GM21825 (cell line): Measurements from ENCODE around the gene PRRG1.
"Not testable (repeated sequence)": the region's sequence is repeated elsewhere in the genome, so short reads cannot be mapped to it uniquely, and the experiment has no call there.

Experiments used
- ATAC-seq: cut with Tn5 transposase; IDR thresholded peaks from one replicate; pipeline ENCODE4 v1.9.1; 2021; ENCODE audit warnings: mild to moderate bottlenecking, moderate library complexity; ENCODE audit not compliant: unreplicated experiment

PRRG1 gene

GRCh38 chrX:37349221-37350033 is at the start of gene PRRG1:
Gene PRRG1 (plus strand): TSS chrX:37349364. CDS start chrX:37406250, 56,886 bp downstream.
- ATAC-seq, result no peak

DNA sequence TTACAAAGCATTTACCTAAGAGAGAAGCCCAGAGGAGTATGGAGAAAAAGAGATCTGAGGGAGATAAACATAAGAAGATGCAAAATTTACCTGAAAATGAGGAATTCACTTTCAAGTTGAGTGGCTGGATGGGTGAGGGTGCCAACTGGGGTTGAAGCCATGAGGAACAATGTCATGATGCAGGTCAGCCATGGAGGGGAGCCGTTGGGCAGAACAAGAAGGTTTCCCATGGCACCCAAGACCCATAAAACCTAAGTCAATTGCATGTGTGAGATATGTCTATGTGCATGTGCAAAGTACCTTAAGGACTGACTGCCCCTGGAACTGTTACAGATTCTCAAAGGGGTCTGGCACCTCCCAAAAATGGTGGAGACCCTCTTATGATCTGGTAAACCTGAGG is 46.6 kb upstream of the PRRG1 start:
- ATAC-seq, result no peak

- not testable (repeated sequence) for ATAC-seq
These were observed 43.9 kb upstream of the PRRG1 start for GRCh38 chrX:37305238-37305637.

DNA sequence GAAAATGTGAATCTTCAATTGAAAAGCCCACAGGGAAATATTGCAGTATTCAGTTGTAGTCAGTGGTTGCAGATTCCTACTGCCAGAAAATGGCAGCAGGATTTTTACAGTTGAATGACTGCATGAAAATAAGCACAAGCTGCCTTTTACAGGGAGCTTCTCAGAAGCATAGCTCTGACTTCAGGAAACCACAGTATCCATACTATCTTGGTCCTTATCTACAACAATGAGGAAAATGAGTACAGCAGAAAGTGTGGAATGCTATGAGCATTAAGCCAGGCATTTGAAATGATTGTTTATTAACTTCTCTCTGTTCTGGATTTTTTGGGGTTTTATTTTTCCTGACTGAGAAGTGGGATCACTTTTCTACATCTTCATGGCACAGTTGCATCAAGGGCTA is 34.6 kb upstream of the PRRG1 start:
- ATAC-seq, result no peak

DNA sequence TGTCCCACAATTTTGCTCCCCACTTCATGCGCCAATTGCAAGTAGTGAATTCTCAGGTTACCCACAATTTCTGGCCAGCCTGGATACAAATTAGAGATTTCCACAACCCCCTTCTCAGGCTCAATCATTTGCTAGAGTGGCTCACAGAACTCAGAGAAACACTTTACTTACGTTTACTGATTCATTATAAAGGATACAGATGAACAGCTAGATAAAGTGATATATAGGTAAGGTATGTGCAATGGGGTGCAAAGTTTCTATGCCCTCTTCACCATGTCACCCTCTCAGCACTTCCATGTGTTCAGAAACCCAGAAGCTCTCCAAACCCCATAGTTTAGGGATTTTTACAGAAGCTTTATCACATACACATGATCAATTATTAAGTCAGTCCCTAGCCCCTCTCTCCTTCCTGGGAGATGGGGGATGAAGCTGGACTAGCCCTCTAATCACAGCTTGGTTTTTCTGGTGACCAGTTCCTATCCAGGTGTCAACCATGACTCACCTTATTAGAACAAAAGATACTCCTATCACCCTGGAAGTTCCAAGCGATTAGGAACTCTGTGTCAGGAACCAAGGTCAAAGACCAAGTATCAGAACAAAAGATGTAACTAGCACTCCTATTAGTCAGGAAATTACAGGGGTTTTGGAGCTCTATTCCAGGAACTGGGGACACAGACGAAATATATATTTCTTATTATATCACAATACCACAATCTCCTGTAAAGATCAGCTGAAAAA is 33.5 kb upstream of the PRRG1 start:
- no peak for ATAC-seq

GRCh38 chrX:37320541-37321203 is 28.5 kb upstream of the PRRG1 start:
- ATAC-seq, result no peak

DNA sequence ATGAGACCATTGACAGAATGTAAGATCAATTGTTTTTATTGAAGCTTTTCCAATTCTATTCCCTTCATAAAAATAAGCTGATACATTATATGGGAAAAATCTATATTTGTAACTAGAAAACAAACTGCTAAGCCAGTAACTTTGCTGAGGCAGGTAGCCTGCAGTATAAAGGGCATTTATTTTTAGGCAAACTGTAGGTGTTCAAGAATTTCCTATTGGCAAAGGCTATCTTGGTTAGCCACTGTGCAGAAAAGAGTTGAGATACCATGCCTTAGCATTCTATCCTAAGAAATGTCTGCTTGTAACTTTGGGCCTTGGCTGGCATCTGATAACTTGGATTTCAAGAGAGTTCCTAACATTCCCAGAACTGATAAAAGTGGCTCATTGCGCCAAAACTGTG is 18.5 kb upstream of the PRRG1 start:
- ATAC-seq, result no peak

DNA sequence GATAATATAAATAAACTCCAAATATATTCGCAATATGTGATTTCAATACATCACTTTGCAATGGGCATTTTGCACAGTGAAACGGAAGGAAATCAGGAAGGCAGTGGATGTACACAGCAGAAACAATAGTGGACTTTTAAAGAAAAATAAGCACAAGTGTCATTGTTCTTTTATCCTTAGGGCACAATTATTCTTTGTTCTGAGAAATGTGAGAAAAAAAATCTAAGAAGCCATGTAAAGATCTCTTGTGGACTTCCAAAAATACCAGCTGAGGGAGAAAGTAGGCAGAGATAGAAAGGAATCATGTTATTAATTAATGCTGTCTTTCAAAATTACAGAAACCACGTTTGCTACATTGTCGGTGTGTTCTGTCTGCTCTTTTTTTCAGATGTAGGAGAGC is 17.6 kb upstream of the PRRG1 start:
- ATAC-seq, result no peak

DNA sequence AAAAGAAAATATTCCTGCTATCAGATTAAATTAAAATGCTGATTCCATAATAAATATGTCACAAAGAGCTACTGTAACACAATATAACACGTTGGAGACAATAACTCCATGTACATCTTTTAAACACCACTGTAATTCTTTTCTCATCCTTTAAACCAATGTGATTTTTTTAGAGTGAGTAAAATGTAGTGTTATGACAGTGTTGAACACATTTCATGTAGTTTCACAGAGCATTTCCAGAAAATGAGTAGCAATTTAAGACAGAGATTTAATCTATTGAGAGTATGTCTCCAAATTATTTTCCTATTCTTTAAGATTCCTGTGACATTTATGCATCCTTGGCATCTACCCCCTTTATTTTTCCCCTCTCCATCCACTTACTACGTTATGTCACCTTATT is 17.1 kb upstream of the PRRG1 start:
- ATAC-seq, result no peak

DNA sequence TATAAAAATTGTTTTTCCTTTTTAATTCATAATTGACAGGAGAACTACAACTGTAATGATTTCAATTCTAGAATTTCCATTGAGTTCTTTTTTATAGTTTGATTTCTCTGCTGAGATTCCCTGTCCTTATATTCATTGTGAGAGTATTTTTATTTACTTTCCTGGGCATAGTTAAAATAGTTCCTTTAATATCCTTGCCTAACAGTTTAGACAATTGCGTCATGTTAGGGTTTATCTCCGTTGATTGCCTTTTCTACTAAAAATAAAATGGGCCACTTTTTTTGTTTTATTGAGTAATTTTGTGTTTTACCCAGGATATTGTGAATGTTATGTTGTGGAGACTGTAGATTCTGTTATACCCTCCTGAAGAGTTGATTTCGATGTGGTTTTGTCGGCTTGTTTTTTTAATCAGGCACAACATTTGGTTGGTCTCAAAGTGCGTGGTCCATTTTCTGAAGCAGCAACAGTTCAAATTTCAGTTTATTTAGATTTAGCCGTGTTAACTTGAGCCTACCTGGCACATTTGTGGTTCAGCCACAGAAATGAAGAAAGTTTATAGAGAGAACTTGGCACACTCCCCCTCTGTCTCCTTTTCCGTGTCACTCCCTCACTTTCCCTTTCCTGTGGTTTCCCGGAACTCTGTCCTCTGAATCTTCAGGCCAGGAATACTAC is 16.0 kb upstream of the PRRG1 start:
- ATAC-seq, result no peak

DNA sequence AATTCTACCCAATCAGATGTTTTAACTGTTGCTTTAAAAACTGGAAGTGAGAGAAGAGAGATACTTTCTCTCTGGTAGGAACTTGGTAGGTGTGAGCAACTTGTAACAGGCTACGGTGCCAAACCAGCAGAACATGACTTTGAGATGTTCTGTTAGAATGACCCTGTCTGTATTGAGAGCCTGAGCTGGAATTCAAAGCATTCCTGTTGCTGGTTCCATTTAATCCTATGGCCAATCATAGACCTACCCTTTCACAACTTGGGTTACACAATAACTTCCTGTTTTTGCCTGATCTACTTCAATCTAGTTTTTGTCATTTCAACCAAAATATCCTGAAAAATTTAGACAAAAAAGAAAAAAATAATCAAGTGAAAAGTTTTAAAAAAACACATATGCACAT is 1.7 kb upstream of the PRRG1 start:
- no peak for ATAC-seq

GRCh38 chrX:37348231-37348970 is 763 bp upstream of the PRRG1 start:
- ATAC-seq, result no peak

DNA sequence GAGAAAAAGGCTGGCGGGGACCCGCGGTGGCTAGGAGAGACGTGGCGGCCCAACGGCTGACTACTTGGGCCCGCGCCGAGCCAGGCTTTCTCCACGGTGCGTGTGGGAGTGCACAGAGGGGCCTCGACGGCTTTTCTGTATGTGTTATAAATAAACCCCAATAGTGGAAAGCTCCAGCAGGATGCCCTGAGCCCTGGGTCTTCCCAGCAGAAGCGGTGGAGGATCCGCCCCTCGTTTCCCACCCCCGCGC is 268 bp upstream of the PRRG1 start:
- no peak for ATAC-seq

DNA sequence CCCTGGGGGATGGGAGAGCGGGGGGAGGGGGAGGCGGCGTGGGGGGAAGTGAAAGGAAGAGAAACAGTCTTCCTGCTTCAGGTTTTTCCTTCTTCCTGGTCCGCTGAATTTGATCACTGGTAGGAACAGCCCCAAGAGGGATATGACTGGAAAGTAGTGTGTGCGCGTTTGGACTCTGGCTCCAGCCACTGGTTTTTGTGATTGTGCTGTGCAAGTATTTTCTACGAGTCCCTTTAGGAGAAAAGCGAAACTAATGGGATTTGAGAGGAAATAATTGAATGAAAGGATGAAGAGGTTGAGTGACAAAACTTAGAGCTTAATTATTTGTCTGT is 836 bp downstream of the PRRG1 start:
- no peak for ATAC-seq

- ATAC-seq, result no peak
These were observed 4.5 kb downstream of the PRRG1 start for GRCh38 chrX:37353646-37354045.

DNA sequence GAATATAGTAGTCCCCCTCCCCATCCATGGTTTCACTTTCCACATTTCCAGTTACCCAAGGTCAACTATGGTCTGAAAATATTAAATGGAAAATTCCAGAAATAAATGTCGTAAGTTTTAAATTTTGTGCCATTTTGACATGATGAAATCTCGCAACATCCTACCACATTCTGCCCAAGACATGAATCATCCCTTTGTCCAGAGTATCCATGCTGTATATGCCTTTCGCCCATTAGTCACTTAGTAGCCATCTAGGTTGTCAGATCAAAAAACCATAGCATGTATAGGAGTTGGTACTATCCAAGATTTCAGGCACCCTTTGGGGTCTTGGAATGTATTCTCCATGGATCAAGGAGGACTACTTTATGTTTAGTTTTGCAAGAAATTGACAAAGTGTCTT is 8.3 kb downstream of the PRRG1 start:
- no peak for ATAC-seq

DNA sequence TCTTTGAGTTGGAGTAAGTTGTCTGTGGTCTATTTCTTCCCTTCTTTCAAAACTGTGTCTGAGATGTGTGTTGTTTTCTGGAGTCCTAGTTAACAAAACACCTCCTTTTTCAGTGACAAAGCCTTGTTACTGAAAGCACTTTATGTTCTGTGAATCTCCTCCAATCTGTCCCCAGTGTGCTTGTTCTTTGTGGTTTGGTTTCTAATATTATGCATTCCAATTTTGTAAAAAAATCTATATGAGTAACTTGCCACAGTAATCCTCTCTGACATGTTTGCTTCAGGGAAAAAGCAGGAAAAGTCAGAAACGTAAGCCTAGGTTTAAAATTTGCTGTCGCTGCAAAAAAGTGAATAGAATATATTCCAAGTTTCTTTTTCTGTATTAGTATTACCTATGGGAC is 12.4 kb downstream of the PRRG1 start:
- no peak for ATAC-seq

GRCh38 chrX:37364666-37365065 is 15.5 kb downstream of the PRRG1 start:
- no peak for ATAC-seq

- ATAC-seq, result no peak
These were observed 18.8 kb downstream of the PRRG1 start for GRCh38 chrX:37367946-37368345.

DNA sequence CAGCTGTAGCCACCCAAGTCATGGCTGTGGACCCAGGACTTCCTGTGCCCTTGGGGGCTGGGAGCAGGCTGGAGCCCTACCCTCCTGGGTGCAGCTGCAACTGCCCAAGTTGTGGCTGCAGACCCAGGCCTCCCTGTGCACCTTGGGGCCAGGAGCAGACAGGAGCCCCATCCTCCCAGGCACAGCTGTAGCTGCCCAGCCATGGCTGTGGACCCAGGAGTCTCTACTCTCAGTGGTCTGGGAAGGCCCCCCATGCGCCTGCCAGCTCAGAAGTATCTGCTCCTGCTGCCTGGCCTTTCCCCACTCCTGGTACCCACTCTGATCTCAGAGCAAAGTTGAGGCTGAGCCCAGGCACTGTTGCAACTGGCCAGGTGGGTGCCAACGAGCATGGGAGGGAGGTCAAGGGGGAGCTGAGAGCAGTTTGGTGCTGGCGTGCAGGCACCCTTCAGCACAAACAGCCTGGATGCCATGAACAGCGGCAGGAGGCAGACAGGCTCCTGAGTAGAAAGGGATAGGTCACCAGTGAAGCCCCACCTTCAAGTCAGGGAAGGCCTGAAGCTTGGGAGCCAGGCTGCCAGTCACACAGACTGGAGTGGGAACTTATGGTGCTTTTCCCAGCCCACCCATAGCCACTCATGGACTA is 21.5 kb downstream of the PRRG1 start:
- ATAC-seq, result no peak

DNA sequence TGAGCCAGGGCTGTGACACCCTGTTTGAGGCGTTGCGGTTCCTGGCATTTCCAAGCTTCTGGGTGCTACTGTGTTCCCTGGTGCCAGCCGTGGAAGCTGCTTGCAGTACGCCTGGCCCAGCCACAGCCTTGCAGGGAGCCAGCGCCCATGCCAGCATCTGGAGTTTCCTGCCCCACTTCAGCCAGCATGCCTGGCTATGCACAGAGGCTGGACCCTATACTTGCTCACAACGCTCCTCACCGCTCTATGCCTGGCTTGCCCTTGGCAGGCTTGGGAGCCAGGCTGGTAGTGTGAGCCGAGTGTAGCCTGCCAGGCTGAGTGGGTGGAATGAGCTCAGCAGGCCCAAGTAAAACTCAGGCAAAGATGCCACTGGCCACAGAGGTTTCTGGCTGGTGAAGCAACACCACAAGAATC is 22.4 kb downstream of the PRRG1 start:
- ATAC-seq, result no peak
